ENCODE data around the gene INSL3. TPM values are rescaled to one million over a fixed set of nuclear protein-coding genes. Genes with fewer than 3 reads are reported as not detected.
A peak's percentile ranks its signal among the peaks of the same experiment; 100 is the strongest.

Gene INSL3
- total and polyA plus RNA-seq, 4 donors = 0.22 TPM; not detected in 3

DNA sequence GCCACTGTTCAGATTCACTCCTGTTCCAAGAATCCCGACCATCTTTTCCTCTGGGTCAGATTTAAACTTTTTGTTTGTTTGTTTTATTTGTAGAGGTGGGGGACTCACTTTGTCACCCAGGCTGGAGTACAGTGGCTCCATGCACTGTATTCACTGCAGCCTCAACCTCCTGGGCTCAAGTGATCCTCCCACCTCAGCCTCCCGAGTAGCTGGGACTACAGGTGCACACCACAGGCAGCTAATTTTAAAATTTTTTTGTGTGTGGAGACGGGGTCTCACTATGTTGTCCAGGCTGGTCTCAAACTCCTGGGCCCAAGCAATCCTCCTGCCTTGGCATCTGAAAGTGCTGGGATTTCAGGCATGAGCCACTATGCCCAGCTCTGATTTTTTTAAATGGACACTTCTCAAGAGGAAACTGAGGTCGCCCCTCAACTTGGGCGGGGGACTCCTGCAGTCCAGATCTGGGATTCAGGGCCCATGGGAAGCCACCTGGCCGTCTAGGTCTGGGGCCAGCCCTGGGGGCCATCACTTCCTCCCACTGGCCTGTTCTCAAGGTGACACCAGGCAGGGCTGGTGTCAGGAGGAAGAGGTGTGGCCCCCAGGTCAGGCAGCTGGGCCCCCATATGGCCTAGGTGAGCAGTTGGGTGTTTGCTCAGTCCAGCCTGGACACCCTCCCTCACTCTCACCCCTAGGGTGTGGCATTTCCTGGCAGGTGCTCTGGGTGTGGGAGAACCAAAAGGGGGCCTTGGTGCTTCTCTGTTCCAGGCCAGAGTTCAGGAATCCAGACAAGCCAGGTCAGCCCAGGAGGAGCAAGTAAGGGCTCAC, 25.1 kb downstream of the INSL3 start:
- H3K27me3 ChIP-seq (ENCODE audit: control insufficient read depth in 4 of 4, insufficient read depth in 4 of 4, low read length in 3 of 4) = peaks cover 0 to 15% (median 3%) of the 10 kb centered on the region in 4 donors
- no peak overlapping the region for H3K27ac ChIP-seq (ENCODE audit: low read depth in 1 of 2, low read length in 2 of 2)
- 60% methylated on average over 6 of the region's 6 CpGs for WGBS
- H3K4me1 ChIP-seq (ENCODE audit: control insufficient read depth in 4 of 4, insufficient read depth in 4 of 4, low read length in 3 of 4) = peaks cover 0 to 13% (median 1%) of the 10 kb centered on the region in 4 donors
- no peaks in the 10 kb centered on the region for H3K36me3 ChIP-seq (ENCODE audit: control insufficient read depth in 4 of 4, insufficient read depth in 3 of 4, low read depth in 1 of 4, low read length in 3 of 4)
- TF ChIP-seq GABPA (IDR thresholded peaks at IDR 0.05 in 1 of 2, conservative IDR thresholded peaks at IDR 0.05 in 1 of 2) = no peak
- no peak for TF ChIP-seq FOXA1 (IDR thresholded peaks at IDR 0.05)
- peak in 1 of 2 donors; percentile 13 for TF ChIP-seq HNF4A (conservative IDR thresholded peaks at IDR 0.05)
- TF ChIP-seq SP1 (IDR thresholded peaks at IDR 0.05) = peak; percentile 26
- DNase-seq (ENCODE audit: low spot score) = no peak
- H3K9me3 ChIP-seq (ENCODE audit: control insufficient read depth in 4 of 4, low read length in 3 of 4) = no peaks in the 10 kb centered on the region
- H3K9ac ChIP-seq (ENCODE audit: low read depth in 1 of 2, low read length in 2 of 2) = no peak overlapping the region
- no peak overlapping the region for H3K4me3 ChIP-seq (ENCODE audit: low read depth in 1 of 3, low read length in 3 of 3)

DNA sequence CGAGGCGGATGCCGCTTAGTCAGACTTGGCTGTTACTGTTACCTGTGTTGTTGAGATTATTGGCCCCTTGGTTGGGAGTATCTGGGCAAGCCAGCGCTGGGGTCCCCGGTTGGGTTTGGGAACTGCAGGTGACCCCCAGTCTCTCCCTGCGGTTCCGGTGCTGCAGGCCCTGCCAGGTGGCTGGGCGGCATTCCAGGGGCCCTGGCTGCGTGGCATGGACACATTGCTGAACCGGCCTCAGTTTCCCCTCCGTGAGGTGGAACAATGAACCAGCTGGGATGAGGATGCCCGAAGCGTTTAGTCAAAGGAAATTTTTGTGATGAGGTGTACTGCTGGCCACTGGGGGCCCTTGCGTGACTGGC, 25.8 kb downstream of the INSL3 start:
- Histone ChIP-seq H3K27ac (ENCODE audit: low read depth in 1 of 2, low read length in 2 of 2) (no peak overlapping the region), H3K9me3 (ENCODE audit: control insufficient read depth in 4 of 4, low read length in 3 of 4) (no peaks in the 10 kb centered on the region), H3K27me3 (ENCODE audit: control insufficient read depth in 4 of 4, insufficient read depth in 4 of 4, low read length in 3 of 4) (peaks cover 0 to 15% (median 3%) of the 10 kb centered on the region in 4 donors), H3K4me1 (ENCODE audit: control insufficient read depth in 4 of 4, insufficient read depth in 4 of 4, low read length in 3 of 4) (peaks cover 0 to 13% (median 1%) of the 10 kb centered on the region in 4 donors), H3K36me3 (ENCODE audit: control insufficient read depth in 4 of 4, insufficient read depth in 3 of 4, low read depth in 1 of 4, low read length in 3 of 4) (no peaks in the 10 kb centered on the region), H3K9ac (ENCODE audit: low read depth in 1 of 2, low read length in 2 of 2) (no peak overlapping the region), H3K4me3 (ENCODE audit: low read depth in 1 of 3, low read length in 3 of 3) (peak overlapping the region in 1 of 3 donors; percentile 13)
- no peak for DNase-seq (ENCODE audit: low spot score)
- no peak for TF ChIP-seq YY1 (IDR thresholded peaks at IDR 0.05)
- WGBS = 25% methylated on average over 14 of the region's 14 CpGs

DNA sequence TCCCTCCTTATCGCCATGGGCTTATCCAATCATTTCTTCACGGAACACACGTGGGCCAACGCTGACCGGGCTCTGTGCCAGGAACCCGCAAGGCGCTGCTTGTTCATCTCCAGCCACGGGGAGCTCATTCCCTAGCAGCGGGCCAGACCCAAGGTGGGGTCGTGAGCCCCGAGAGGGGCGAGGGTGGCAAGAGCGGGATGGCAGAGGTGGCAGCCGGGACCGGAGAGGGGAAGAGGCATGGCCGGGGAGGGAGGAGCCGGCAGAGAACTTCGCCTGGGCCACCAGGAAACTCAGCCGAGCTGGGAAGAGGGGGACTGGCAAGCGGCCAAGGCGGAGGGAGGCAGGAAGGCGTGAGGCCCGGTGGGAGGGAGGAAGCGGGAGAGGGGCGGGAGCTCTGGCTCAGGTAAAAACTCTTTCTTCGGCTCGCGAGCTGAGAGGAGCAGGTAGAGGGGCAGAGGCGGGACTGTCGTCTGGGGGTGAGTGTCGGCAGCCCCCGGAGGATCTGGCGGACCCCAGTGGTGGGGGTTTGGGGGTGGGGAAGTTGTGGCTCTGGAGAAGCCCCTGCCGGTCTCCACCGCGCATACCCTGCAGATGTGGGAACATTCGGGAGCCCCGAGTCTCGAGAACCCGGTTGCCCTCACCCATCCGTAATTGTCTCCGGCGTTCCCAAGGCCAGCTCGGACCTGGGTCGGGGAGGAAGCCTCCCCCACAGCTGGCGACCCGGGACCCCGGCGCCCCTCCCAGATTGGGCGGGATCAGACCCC, 26.4 kb downstream of the INSL3 start, which contains the start of gene B3GNT3:
Gene B3GNT3, plus strand, starts transcription at position 408 of the 764 bp plus-strand sequence. CDS start 12,670 bp downstream, outside the sequence.
- Histone ChIP-seq H3K9me3 (ENCODE audit: control insufficient read depth in 4 of 4, low read length in 3 of 4) (no peaks in the 10 kb centered on the region), H3K9ac (ENCODE audit: low read depth in 1 of 2, low read length in 2 of 2) (no peak within 1 kb of the TSS), H3K4me1 (ENCODE audit: control insufficient read depth in 4 of 4, insufficient read depth in 4 of 4, low read length in 3 of 4) (peaks cover 0 to 13% (median 1%) of the 10 kb centered on the region in 4 donors), H3K36me3 (ENCODE audit: control insufficient read depth in 4 of 4, insufficient read depth in 3 of 4, low read depth in 1 of 4, low read length in 3 of 4) (no peaks in the 10 kb centered on the region), H3K27ac (ENCODE audit: low read depth in 1 of 2, low read length in 2 of 2) (no peak within 1 kb of the TSS), H3K27me3 (ENCODE audit: control insufficient read depth in 4 of 4, insufficient read depth in 4 of 4, low read length in 3 of 4) (peaks cover 0 to 15% (median 3%) of the 10 kb centered on the region in 4 donors), H3K4me3 (ENCODE audit: low read depth in 1 of 3, low read length in 3 of 3) (peak within 1 kb of the TSS in 1 of 3 donors; percentile 13)
- TF ChIP-seq YY1 (IDR thresholded peaks at IDR 0.05) = no peak
- no peak for TF ChIP-seq TAF1 (conservative IDR thresholded peaks at IDR 0.05)
- no peak for DNase-seq (ENCODE audit: low spot score)
- 5% methylated on average over 50 of the region's 50 CpGs for WGBS

DNA sequence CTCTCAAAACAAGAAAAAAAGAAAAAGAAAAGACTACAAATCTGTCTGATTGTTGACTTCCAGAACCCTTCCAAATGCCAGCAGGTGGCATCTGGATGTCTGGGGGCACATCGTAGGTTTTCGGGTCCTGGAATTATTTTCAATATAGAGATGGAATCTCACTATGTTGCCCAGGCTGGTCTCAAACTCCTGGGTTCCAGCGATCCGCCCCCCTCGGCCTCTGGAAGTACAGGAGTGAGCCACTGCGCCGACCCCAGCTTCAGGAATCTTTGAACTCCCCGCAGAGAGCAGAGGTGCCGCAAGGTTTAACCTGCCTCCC, 26.9 kb downstream of the INSL3 start:
- H3K4me3 ChIP-seq (ENCODE audit: low read depth in 1 of 3, low read length in 3 of 3) = peak overlapping the region in 1 of 3 donors; percentile 13
- H3K36me3 ChIP-seq (ENCODE audit: control insufficient read depth in 4 of 4, insufficient read depth in 3 of 4, low read depth in 1 of 4, low read length in 3 of 4) = no peaks in the 10 kb centered on the region
- H3K4me1 ChIP-seq (ENCODE audit: control insufficient read depth in 4 of 4, insufficient read depth in 4 of 4, low read length in 3 of 4) = peaks cover 0 to 13% (median 1%) of the 10 kb centered on the region in 4 donors
- no peak for DNase-seq (ENCODE audit: low spot score)
- H3K9me3 ChIP-seq (ENCODE audit: control insufficient read depth in 4 of 4, low read length in 3 of 4) = no peaks in the 10 kb centered on the region
- H3K9ac ChIP-seq (ENCODE audit: low read depth in 1 of 2, low read length in 2 of 2) = no peak overlapping the region
- H3K27ac ChIP-seq (ENCODE audit: low read depth in 1 of 2, low read length in 2 of 2) = no peak overlapping the region
- 37% methylated on average over 9 of the region's 9 CpGs for WGBS
- peaks cover 0 to 15% (median 3%) of the 10 kb centered on the region in 4 donors for H3K27me3 ChIP-seq (ENCODE audit: control insufficient read depth in 4 of 4, insufficient read depth in 4 of 4, low read length in 3 of 4)
- TF ChIP-seq, protein P1, sequence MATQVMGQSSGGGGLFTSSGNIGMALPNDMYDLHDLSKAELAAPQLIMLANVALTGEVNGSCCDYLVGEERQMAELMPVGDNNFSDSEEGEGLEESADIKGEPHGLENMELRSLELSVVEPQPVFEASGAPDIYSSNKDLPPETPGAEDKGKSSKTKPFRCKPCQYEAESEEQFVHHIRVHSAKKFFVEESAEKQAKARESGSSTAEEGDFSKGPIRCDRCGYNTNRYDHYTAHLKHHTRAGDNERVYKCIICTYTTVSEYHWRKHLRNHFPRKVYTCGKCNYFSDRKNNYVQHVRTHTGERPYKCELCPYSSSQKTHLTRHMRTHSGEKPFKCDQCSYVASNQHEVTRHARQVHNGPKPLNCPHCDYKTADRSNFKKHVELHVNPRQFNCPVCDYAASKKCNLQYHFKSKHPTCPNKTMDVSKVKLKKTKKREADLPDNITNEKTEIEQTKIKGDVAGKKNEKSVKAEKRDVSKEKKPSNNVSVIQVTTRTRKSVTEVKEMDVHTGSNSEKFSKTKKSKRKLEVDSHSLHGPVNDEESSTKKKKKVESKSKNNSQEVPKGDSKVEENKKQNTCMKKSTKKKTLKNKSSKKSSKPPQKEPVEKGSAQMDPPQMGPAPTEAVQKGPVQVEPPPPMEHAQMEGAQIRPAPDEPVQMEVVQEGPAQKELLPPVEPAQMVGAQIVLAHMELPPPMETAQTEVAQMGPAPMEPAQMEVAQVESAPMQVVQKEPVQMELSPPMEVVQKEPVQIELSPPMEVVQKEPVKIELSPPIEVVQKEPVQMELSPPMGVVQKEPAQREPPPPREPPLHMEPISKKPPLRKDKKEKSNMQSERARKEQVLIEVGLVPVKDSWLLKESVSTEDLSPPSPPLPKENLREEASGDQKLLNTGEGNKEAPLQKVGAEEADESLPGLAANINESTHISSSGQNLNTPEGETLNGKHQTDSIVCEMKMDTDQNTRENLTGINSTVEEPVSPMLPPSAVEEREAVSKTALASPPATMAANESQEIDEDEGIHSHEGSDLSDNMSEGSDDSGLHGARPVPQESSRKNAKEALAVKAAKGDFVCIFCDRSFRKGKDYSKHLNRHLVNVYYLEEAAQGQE (IDR thresholded peaks at IDR 0.05) = no peak
- no peak for TF ChIP-seq EGR1 (IDR thresholded peaks at IDR 0.05; ENCODE audit: low read depth in 2 of 2)
- TF ChIP-seq HNF4G (IDR thresholded peaks at IDR 0.05) = no peak
- TF ChIP-seq, protein P2, sequence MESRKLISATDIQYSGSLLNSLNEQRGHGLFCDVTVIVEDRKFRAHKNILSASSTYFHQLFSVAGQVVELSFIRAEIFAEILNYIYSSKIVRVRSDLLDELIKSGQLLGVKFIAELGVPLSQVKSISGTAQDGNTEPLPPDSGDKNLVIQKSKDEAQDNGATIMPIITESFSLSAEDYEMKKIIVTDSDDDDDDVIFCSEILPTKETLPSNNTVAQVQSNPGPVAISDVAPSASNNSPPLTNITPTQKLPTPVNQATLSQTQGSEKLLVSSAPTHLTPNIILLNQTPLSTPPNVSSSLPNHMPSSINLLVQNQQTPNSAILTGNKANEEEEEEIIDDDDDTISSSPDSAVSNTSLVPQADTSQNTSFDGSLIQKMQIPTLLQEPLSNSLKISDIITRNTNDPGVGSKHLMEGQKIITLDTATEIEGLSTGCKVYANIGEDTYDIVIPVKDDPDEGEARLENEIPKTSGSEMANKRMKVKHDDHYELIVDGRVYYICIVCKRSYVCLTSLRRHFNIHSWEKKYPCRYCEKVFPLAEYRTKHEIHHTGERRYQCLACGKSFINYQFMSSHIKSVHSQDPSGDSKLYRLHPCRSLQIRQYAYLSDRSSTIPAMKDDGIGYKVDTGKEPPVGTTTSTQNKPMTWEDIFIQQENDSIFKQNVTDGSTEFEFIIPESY (IDR thresholded peaks at IDR 0.05) = no peak
- TF ChIP-seq HNF4A (conservative IDR thresholded peaks at IDR 0.05) = no peak
- no peak for TF ChIP-seq TAF1 (conservative IDR thresholded peaks at IDR 0.05)
- no peak for TF ChIP-seq YY1 (IDR thresholded peaks at IDR 0.05)
- TF ChIP-seq, protein P3, sequence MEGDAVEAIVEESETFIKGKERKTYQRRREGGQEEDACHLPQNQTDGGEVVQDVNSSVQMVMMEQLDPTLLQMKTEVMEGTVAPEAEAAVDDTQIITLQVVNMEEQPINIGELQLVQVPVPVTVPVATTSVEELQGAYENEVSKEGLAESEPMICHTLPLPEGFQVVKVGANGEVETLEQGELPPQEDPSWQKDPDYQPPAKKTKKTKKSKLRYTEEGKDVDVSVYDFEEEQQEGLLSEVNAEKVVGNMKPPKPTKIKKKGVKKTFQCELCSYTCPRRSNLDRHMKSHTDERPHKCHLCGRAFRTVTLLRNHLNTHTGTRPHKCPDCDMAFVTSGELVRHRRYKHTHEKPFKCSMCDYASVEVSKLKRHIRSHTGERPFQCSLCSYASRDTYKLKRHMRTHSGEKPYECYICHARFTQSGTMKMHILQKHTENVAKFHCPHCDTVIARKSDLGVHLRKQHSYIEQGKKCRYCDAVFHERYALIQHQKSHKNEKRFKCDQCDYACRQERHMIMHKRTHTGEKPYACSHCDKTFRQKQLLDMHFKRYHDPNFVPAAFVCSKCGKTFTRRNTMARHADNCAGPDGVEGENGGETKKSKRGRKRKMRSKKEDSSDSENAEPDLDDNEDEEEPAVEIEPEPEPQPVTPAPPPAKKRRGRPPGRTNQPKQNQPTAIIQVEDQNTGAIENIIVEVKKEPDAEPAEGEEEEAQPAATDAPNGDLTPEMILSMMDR (IDR thresholded peaks at IDR 0.05; ENCODE audit: low read depth, low read length, missing input control) = no peak
- TF ChIP-seq FOXA2 (IDR thresholded peaks at IDR 0.05) = no peak
- TF ChIP-seq, protein P4, sequence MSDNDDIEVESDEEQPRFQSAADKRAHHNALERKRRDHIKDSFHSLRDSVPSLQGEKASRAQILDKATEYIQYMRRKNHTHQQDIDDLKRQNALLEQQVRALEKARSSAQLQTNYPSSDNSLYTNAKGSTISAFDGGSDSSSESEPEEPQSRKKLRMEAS (IDR thresholded peaks at IDR 0.05) = no peak

Data from liver (tissue), 9 donors.